ENCODE measurements around the gene SPPL3.

The SPPL3 gene

GRCh38 chr12:120904197-120904773 lies at the start of gene SPPL3 (continued):
- TF ChIP-seq, protein P1, sequence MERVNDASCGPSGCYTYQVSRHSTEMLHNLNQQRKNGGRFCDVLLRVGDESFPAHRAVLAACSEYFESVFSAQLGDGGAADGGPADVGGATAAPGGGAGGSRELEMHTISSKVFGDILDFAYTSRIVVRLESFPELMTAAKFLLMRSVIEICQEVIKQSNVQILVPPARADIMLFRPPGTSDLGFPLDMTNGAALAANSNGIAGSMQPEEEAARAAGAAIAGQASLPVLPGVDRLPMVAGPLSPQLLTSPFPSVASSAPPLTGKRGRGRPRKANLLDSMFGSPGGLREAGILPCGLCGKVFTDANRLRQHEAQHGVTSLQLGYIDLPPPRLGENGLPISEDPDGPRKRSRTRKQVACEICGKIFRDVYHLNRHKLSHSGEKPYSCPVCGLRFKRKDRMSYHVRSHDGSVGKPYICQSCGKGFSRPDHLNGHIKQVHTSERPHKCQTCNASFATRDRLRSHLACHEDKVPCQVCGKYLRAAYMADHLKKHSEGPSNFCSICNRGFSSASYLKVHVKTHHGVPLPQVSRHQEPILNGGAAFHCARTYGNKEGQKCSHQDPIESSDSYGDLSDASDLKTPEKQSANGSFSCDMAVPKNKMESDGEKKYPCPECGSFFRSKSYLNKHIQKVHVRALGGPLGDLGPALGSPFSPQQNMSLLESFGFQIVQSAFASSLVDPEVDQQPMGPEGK (tag by site-specific recombination; IDR thresholded peaks at IDR 0.05) = peak; percentile 96
- TF ChIP-seq ZNF449 (tag by site-specific recombination; IDR thresholded peaks at IDR 0.05) (no peak), ZNF391 (tag by site-specific recombination; IDR thresholded peaks at IDR 0.05; ENCODE audit: borderline replicate concordance, low read depth) (no peak; the same call in 1 of the 2 replicates), ZNF248 (tag by site-specific recombination; IDR thresholded peaks at IDR 0.05) (no peak), ZBTB49 (tag by site-specific recombination; IDR thresholded peaks at IDR 0.05; ENCODE audit: low read depth) (no peak), ZNF211 (tag by site-specific recombination; IDR thresholded peaks at IDR 0.05; ENCODE audit: low read depth) (no peak), ZNF133 (tag by site-specific recombination; IDR thresholded peaks at IDR 0.05) (no peak), ZFP37 (tag by site-specific recombination; IDR thresholded peaks at IDR 0.05) (no peak), ZBTB7A (tag by site-specific recombination; IDR thresholded peaks at IDR 0.05; ENCODE audit: low read depth) (no peak), GLIS2 (tag by site-specific recombination; IDR thresholded peaks at IDR 0.05) (peak; percentile 53; the same call in 1 of the 2 replicates), ZNF654 (tag by site-specific recombination; IDR thresholded peaks at IDR 0.05; ENCODE audit: low read depth) (no peak), KLF8 (tag by site-specific recombination; IDR thresholded peaks at IDR 0.05) (peak; percentile 93), ZNF561 (tag by site-specific recombination; IDR thresholded peaks at IDR 0.05; ENCODE audit: borderline replicate concordance) (no peak), ZNF843 (tag by site-specific recombination; IDR thresholded peaks at IDR 0.05) (0 out of 2 replicates have a peak, but pooled peaks have one; percentile 35), ZNF214 (tag by site-specific recombination; IDR thresholded peaks at IDR 0.05; ENCODE audit: borderline replicate concordance) (no peak), ZBTB20 (tag by site-specific recombination; IDR thresholded peaks at IDR 0.05) (peak; percentile 36; the same call in 1 of the 2 replicates), ZNF19 (tag by site-specific recombination; IDR thresholded peaks at IDR 0.05; ENCODE audit: low read depth) (no peak), ZNF600 (tag by site-specific recombination; IDR thresholded peaks at IDR 0.05) (peak; percentile 23; the same call in 1 of the 2 replicates)
- TF ChIP-seq, protein P2, sequence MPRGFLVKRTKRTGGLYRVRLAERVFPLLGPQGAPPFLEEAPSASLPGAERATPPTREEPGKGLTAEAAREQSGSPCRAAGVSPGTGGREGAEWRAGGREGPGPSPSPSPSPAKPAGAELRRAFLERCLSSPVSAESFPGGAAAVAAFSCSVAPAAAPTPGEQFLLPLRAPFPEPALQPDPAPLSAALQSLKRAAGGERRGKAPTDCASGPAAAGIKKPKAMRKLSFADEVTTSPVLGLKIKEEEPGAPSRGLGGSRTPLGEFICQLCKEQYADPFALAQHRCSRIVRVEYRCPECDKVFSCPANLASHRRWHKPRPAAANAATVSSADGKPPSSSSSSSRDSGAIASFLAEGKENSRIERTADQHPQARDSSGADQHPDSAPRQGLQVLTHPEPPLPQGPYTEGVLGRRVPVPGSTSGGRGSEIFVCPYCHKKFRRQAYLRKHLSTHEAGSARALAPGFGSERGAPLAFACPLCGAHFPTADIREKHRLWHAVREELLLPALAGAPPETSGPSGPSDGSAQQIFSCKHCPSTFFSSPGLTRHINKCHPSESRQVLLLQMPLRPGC (tag by site-specific recombination; IDR thresholded peaks at IDR 0.05) = no peak
- TF ChIP-seq, protein P3, sequence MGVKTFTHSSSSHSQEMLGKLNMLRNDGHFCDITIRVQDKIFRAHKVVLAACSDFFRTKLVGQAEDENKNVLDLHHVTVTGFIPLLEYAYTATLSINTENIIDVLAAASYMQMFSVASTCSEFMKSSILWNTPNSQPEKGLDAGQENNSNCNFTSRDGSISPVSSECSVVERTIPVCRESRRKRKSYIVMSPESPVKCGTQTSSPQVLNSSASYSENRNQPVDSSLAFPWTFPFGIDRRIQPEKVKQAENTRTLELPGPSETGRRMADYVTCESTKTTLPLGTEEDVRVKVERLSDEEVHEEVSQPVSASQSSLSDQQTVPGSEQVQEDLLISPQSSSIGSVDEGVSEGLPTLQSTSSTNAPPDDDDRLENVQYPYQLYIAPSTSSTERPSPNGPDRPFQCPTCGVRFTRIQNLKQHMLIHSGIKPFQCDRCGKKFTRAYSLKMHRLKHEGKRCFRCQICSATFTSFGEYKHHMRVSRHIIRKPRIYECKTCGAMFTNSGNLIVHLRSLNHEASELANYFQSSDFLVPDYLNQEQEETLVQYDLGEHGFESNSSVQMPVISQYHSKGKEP (tag by site-specific recombination; IDR thresholded peaks at IDR 0.05) = no peak

Measured in HEK293 (cell line).